Neural progenitor cell (in vitro differentiated cells): ENCODE data around the gene ARHGEF38. TPM values are rescaled to one million over a fixed set of nuclear protein-coding genes. Genes with fewer than 3 reads are reported as not detected.

Source experiments
- DNase-seq: peaks from one replicate; pipeline ENCODE4 v3.0.0-alpha.2; 2016; ENCODE audit warnings: low spot score
- H2AFZ ChIP-seq: fragments of 200-600 bp; sonication (generic); replicated peaks from 2 replicates; pipeline ENCODE4 v1.6.1; 2016; ENCODE audit warnings: antibody characterized with exemption
- H3F3A ChIP-seq: fragments of 200-600 bp; sonication (generic); 2 replicates; pipeline ENCODE4 v1.6.1; 2016; ENCODE audit warnings: antibody characterized with exemption, low read depth
- H3K27ac ChIP-seq: fragments of 200-600 bp; sonication (generic); 2 replicates; pipeline ENCODE4 v1.5.1; 2016; ENCODE audit warnings: mild to moderate bottlenecking
- H3K27me3 ChIP-seq: fragments of 200-600 bp; sonication (generic); 2 replicates; pipeline ENCODE4 v1.6.1; 2016; ENCODE audit warnings: mild to moderate bottlenecking, moderate library complexity
- H3K36me3 ChIP-seq: fragments of 200-600 bp; sonication (generic); 2 replicates; pipeline ENCODE4 v1.5.1; 2016
- H3K4me1 ChIP-seq: fragments of 200-600 bp; sonication (generic); 2 replicates; pipeline ENCODE4 v1.6.1; 2016; ENCODE audit warnings: mixed run types
- H3K4me2 ChIP-seq: fragments of 200-600 bp; sonication (generic); 2 replicates; pipeline ENCODE4 v1.6.1; 2016
- H3K4me3 ChIP-seq: fragments of 200-600 bp; sonication (generic); 2 replicates; pipeline ENCODE4 v1.5.1; 2016
- H3K79me2 ChIP-seq: fragments of 200-600 bp; sonication (generic); 2 replicates; pipeline ENCODE4 v1.6.1; 2016; ENCODE audit warnings: low read depth
- H3K9ac ChIP-seq: fragments of 200-600 bp; sonication (generic); 2 replicates; pipeline ENCODE4 v1.6.1; 2016
- H3K9me3 ChIP-seq: fragments of 200-600 bp; sonication (generic); 2 replicates; pipeline ENCODE4 v1.5.1; 2016; ENCODE audit warnings: low read depth
- H4K20me1 ChIP-seq: fragments of 200-600 bp; sonication (generic); 2 replicates; pipeline ENCODE4 v1.6.1; 2016; ENCODE audit warnings: low read depth
- H3K27ac Mint-ChIP-seq: 3 replicates; pipeline ENCODE4 v1.8.0; 2021; ENCODE audit warnings: mixed read lengths
- H3K27me3 Mint-ChIP-seq: 2 replicates; pipeline ENCODE4 v1.8.0; 2022; ENCODE audit warnings: low read depth, mild to moderate bottlenecking, inconsistent platforms, moderate library complexity, mixed read lengths; ENCODE audit not compliant: insufficient read depth
- H3K36me3 Mint-ChIP-seq: 3 replicates; pipeline ENCODE4 v1.8.0; 2021; ENCODE audit warnings: mixed read lengths
- H3K4me1 Mint-ChIP-seq: 3 replicates; pipeline ENCODE4 v1.8.0; 2021; ENCODE audit warnings: mixed read lengths
- H3K4me3 Mint-ChIP-seq: 3 replicates; pipeline ENCODE4 v1.8.0; 2021; ENCODE audit warnings: mild to moderate bottlenecking, moderate library complexity, mixed read lengths
- H3K9me3 Mint-ChIP-seq: 3 replicates; pipeline ENCODE4 v1.8.0; 2020; ENCODE audit warnings: mixed read lengths
- CTCF ChIP-seq: fragments of 200-600 bp; sonication (generic); IDR thresholded peaks from 2 replicates; pipeline ENCODE4 v1.5.1; 2017; ENCODE audit warnings: antibody characterized with exemption, mild to moderate bottlenecking
- EZH2 ChIP-seq: fragments of 200-600 bp; sonication (generic); IDR thresholded peaks from 2 replicates; pipeline ENCODE4 v1.6.1; 2017; ENCODE audit warnings: antibody characterized with exemption, mild to moderate bottlenecking, moderate library complexity
- EZH2phosphoT487 ChIP-seq: fragments of 200-600 bp; sonication (generic); IDR thresholded peaks from 2 replicates; pipeline ENCODE4 v1.6.1; 2017; ENCODE audit warnings: antibody characterized with exemption
- total RNA-seq: library from RNA; depleted of rRNA; stranded (reverse); fragments of >200 nt; gene quantifications from 2 replicates; pipeline ENCODE4 v1.2.3, GENCODE V29; 2015; ENCODE audit warnings: low replicate concordance

ARHGEF38 gene
- total RNA-seq, 1 donor from 2014 or later = 0.28 TPM

GRCh38 chr4:105541420-105541819, 11.0 kb upstream of the ARHGEF38 start:
- no peak overlapping the region for H3K4me3 Mint-ChIP-seq
- Histone ChIP-seq H3K4me2 (no peak overlapping the region), H3K36me3 (no peaks in the 10 kb centered on the region), H3K9ac (no peak overlapping the region), H3F3A (no peaks in the 10 kb centered on the region), H4K20me1 (no peaks in the 10 kb centered on the region), H3K27me3 (peaks cover 43% of the 10 kb centered on the region), H3K79me2 (no peaks in the 10 kb centered on the region), H3K4me1 (peaks cover 5% of the 10 kb centered on the region), H2AFZ (peak overlapping the region; percentile 52), H3K9me3 (no peaks in the 10 kb centered on the region), H3K4me3 (no peak overlapping the region), H3K27ac (no peak overlapping the region)
- no peaks in the 10 kb centered on the region for H3K27me3 Mint-ChIP-seq
- no peak overlapping the region for H3K27ac Mint-ChIP-seq
- H3K4me1 Mint-ChIP-seq = peaks cover 24% of the 10 kb centered on the region
- TF ChIP-seq EZH2phosphoT487 = no peak
- no peak for TF ChIP-seq CTCF
- TF ChIP-seq EZH2 = no peak
- H3K36me3 Mint-ChIP-seq = no peaks in the 10 kb centered on the region
- H3K9me3 Mint-ChIP-seq = peaks cover 5% of the 10 kb centered on the region
- no peak for DNase-seq

GRCh38 chr4:105542039-105542438, 10.4 kb upstream of the ARHGEF38 start:
- no peak for DNase-seq
- H3K27ac ChIP-seq = no peak overlapping the region
- no peaks in the 10 kb centered on the region for H3K9me3 ChIP-seq
- Mint-ChIP-seq H3K27me3 (no peaks in the 10 kb centered on the region), H3K4me1 (peaks cover 24% of the 10 kb centered on the region), H3K36me3 (no peaks in the 10 kb centered on the region), H3K27ac (no peak overlapping the region), H3K9me3 (peaks cover 5% of the 10 kb centered on the region), H3K4me3 (no peak overlapping the region)
- H3K79me2 ChIP-seq = no peaks in the 10 kb centered on the region
- no peak overlapping the region for H3K4me3 ChIP-seq
- H3F3A ChIP-seq = no peaks in the 10 kb centered on the region
- no peak overlapping the region for H3K9ac ChIP-seq
- peaks cover 41% of the 10 kb centered on the region for H3K27me3 ChIP-seq
- TF ChIP-seq CTCF (no peak), EZH2phosphoT487 (no peak), EZH2 (no peak)
- no peak overlapping the region for H3K4me2 ChIP-seq
- H2AFZ ChIP-seq = peak overlapping the region; percentile 80
- H3K4me1 ChIP-seq = peaks cover 5% of the 10 kb centered on the region
- H3K36me3 ChIP-seq = no peaks in the 10 kb centered on the region
- no peaks in the 10 kb centered on the region for H4K20me1 ChIP-seq

- H3K27me3 Mint-ChIP-seq = no peaks in the 10 kb centered on the region
- Histone ChIP-seq H3K4me2 (no peak overlapping the region), H3K27me3 (peaks cover 34% of the 10 kb centered on the region), H3K4me1 (peaks cover 8% of the 10 kb centered on the region), H3K9me3 (no peaks in the 10 kb centered on the region), H3K36me3 (no peaks in the 10 kb centered on the region), H3F3A (no peaks in the 10 kb centered on the region), H3K9ac (no peak overlapping the region), H4K20me1 (no peaks in the 10 kb centered on the region), H3K4me3 (no peak overlapping the region), H3K79me2 (no peaks in the 10 kb centered on the region), H3K27ac (no peak overlapping the region), H2AFZ (no peak overlapping the region)
- no peaks in the 10 kb centered on the region for H3K36me3 Mint-ChIP-seq
- no peak overlapping the region for H3K4me3 Mint-ChIP-seq
- peaks cover 7% of the 10 kb centered on the region for H3K9me3 Mint-ChIP-seq
- no peak overlapping the region for H3K27ac Mint-ChIP-seq
- DNase-seq = no peak
- no peak for TF ChIP-seq EZH2phosphoT487
- TF ChIP-seq CTCF = no peak
- no peak for TF ChIP-seq EZH2
- H3K4me1 Mint-ChIP-seq = peaks cover 28% of the 10 kb centered on the region
Observed at GRCh38 chr4:105543346-105543745, 9.1 kb upstream of the ARHGEF38 start.
